WI38 (cell line): ENCODE results near the gene CEMIP.

Experiments
- H3K4me3 ChIP-seq: 2 replicates; pipeline ENCODE4 v1.5.1; 2011; ENCODE audit warnings: low read depth, mild to moderate bottlenecking, control low read depth, low read length
- CTCF ChIP-seq: IDR thresholded peaks from 2 replicates; pipeline ENCODE4 v1.5.1; 2012; ENCODE audit warnings: low read depth, mild to moderate bottlenecking, control low read depth, low read length

Gene CEMIP

GRCh38 chr15:80844011-80844732 lies 65.0 kb downstream of the CEMIP start:
- no peak overlapping the region for H3K4me3 ChIP-seq
- TF ChIP-seq CTCF: no peak

- no peak for TF ChIP-seq CTCF
- H3K4me3 ChIP-seq: no peak overlapping the region
These were observed 67.1 kb downstream of the CEMIP start for GRCh38 chr15:80846031-80846815.

- H3K4me3 ChIP-seq: no peak overlapping the region
- no peak for TF ChIP-seq CTCF
These were observed 70.1 kb downstream of the CEMIP start for GRCh38 chr15:80849308-80849707.

- no peak overlapping the region for H3K4me3 ChIP-seq
- no peak for TF ChIP-seq CTCF
These were observed 71.8 kb downstream of the CEMIP start for GRCh38 chr15:80850941-80851451.

- H3K4me3 ChIP-seq: no peak overlapping the region
- TF ChIP-seq CTCF: no peak
These were observed 73.5 kb downstream of the CEMIP start for GRCh38 chr15:80852676-80853075.

GRCh38 chr15:80854104-80854503 lies 74.9 kb downstream of the CEMIP start:
- TF ChIP-seq CTCF: no peak
- no peak overlapping the region for H3K4me3 ChIP-seq

GRCh38 chr15:80855206-80855605 lies 76.0 kb downstream of the CEMIP start:
- TF ChIP-seq CTCF: no peak
- H3K4me3 ChIP-seq: no peak overlapping the region
